ENCODE data around the gene OXCT2.
A peak's percentile ranks its signal among the peaks of the same experiment; 100 is the strongest.

Gene OXCT2

DNA sequence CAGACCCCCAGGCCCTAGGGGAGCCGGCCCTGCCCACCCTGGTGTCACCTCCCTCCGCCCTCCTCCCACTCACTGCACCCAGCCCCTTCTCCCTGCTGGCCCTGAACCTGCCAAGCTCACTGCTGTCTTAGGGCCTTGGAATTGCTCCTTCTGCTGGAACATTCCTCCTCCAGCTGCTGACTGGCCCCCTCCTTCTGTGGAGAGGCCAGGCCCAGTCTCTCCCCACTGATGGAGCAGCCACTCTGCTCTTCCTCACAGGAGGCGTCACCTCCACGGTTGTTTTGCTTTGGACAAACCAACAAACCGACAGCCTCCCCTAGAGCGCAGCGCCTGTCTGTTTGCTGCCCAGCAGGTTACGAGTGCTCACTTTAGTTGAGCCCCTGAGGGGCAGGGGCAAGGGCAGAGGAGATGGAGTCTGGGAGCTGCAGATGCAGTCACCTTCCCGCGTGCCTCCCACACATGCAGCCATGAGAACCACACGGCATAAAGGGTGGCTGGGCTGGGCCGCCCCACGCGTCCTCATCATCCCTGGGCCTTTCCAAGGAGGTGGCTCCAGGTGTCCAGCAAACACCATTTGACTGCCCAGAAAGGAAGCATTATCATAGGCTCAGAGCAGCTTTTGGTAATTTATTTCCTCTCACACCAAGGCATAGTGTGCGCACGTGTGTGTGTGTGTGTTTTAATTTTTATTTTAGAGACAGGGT is 9.4 kb downstream of the OXCT2 start:
- no peak for DNase-seq

DNA sequence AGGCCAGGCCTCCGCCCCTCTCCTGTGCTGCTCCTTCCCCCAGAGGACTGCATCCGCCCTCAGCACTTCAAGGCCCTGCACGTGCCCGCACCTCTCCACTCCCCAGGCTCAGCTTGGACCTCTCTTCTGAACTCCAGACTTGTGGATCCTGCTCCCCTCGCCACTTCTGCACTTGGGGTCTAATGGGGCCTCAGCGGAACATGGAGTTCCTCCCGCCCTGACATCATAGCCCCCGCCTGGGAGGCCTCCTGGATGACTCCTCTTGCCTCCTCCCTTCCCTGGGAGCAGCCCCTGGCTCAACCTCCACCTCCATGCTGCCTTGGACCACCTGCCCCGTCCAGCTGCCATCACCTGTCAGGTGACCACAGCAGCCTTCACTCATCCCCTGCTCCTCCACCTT is 10.1 kb downstream of the OXCT2 start:
- no peak for DNase-seq

DNA sequence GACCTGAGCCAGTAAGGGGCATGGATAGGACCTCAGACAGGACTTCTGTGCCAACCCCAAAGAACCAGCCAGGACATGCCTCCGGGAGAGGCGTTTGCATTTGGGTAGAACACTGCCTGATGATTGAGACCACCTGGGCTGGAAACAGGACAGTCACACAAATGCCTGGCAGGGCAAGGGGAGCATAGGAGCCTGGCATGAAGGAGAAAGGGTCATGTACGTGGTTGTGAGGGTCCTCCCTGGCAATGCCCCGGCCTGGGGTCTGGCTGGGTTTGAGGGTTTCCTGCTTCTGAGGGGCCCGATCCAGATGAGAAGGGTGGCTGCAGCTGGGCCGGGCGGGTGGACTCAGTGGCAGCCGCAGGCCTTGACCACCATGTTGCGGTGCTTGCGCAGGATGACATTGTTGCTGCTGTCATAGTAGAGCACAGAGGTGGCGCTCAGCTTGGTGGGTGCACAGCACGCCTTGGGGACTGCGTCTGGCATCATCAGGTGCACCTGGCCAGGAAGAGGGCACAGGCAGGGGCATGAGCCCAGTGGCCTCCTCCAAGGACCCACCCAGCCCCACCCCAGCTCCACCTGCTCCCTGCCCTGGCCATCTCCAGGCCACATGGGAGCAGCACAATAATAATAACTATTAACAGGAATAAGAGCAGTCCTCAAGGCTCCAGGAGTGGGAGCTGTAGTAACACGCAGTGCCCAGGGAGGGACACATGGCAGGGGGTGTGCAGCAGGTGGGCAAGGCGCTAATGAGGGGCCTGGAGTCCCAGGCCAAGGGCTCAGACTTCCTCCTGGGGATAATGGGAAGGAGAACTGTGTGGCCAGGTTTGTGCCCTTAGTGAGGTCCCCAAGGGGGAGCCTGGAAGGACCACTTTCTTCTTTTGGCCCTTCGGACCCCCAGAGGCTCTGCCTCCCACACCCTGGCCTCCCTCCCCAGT is 10.8 kb downstream of the OXCT2 start:
- no peak for DNase-seq

DNA sequence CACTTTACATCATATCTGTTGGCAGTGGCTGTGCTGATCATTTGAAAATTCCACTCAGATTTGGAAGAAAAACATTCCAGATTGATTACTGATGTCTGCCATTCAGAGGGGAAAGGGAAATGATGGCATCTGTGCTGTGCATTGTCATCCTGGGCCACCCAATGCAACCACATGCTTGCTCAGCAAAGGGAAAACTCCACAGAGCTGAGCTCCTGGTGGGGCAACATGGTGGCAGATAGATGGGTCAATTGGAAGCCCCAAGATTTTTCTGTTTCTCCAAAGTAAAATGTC is 11.8 kb downstream of the OXCT2 start:
- no peak for DNase-seq

DNA sequence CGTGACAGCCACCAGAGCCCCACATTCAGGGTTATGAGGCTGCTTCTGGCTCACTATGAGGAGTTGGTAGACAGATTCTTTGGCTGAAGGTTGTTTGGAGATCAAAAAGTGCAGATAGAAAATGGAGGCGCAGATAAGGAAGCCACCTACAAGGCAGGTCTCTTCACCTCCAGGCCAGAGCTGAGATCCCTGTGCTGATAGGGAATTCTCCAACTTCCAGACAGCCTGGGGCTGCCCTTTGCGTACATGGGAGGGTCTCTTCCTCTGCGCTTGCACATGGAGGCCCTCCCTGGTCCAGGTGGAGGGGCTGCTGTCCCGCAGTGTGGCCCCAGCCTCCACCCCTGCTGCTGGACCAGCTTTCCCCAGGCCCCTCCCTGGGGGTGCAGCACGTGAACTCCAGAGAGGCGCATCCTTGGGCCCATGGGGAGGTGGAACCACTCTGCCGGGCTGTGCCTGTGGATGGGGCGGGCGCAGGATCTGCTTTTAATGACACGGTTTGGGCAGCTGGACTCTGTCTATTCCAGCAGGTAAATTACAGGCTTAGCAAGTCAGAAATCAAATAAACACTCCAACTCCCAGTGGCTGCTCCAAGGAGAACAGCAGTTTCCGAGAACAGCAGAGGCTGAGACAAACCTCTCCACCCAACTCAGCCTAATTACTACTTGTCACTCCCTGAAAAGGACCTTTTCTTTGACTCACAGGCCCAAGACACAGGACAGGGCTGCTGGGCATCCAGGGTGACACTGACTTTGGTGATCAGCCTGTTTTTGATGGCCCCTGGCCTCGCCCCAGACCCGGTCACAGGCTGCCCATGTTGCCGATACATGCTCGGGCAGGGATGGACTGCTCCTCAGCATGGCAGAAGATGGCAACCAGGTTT is 12.4 kb downstream of the OXCT2 start:
- DNase-seq: no peak

DNA sequence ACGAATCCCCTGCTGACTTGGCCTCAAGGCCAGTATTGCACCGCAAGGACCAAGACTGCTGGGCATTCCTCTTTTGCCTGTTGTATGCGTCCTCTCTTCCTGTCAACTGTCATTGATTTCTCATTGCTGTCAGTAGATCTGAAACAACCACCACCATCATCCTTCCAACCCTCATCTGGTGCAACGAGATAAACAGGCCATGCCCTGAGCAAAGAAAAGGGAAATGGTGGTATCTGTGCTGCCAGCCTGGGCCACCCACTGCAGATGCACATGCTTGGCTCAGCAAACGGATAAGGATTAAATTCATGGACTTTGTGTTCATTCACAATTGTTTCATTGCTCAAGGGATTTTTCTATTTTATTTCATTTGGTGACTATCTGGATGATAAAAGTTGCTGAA is 13.6 kb downstream of the OXCT2 start:
- DNase-seq: no peak

DNA sequence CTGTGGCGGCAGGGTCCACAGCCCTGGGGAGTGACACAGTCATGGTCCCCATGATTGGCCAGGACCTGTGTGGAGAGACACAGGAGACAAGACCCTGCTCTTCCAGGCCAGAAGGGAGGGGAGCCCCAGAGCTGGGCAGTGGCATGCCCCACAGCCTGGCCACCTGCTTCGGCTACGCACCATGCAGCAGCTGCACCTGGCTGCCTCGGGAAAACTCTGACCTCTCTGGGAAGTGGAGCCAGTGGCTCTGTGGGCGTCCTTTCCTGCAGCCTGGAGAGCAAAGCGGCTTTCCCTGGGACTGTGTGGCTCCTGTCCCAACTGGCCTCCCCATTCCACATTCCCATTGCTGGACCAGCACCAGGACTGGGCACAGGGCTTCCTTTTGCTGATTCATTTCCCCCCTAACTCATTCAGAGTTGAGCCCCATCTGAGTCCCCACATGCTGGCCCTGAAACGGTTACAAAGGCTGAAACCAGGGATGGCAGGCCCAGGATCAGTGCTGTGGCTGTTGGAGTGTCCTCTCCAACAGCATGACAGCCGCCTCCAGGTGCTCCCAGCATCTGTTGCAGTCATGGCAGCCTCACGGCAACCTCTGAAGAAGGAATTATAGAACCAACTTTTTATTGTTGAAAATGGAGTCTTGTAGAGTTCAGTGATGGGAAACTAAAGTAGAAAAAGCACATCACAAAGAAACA is 15.0 kb downstream of the OXCT2 start:
- DNase-seq: peak; percentile 5

DNA sequence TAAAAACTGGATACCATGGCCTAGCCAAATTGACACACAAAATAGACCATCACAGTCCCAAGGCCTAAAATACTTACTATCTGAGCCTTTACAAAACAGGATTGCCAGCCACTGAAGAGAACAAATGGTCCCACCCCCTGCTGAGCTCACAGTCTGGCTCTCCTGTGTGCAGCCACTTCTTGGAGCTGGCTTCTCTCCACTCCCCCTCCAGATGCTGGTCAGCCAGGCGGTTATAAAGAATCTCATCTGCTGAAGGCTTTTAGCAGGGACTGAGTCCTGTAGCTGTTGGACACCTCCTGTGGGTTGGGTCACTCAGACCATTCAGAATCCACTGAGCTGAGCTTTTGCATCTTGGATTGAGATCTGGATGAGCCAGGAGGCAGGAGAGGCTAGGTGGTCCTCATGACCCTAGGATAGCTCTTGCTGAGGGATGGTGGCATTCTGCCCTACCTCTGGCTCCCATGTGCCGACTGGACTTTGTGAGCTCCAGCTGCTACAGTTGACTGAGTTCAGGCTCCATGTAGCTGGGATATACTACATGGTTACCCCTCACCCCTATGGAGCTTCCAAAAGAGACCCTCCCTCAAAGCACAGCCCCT is 16.1 kb downstream of the OXCT2 start:
- peak; percentile 37 for DNase-seq

DNA sequence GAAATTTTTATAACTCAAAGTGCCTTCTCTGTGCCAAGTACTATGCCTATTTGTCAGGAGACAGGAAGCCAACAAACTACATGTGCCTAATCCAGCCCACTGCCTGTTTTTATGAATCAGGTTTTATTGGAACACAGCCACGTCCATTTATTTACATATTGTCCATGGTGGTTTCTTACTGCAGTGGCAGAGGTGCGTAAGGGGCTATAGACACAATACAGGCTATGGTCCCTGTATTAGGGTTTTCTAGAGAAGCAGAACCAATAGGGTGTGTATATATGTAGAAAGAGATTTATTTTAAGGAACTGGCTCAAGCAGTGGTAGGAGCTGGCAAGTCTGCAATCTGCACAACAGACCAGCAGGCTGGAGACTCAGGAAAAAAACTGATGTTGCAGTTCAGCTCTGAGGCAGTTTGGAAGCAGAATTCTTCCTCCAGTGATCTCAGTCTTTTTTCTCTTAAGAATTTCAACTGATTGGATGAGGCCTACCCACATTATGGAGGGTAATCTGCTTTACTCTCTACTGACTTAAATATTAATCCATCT is 17.1 kb downstream of the OXCT2 start:
- DNase-seq: no peak

DNA sequence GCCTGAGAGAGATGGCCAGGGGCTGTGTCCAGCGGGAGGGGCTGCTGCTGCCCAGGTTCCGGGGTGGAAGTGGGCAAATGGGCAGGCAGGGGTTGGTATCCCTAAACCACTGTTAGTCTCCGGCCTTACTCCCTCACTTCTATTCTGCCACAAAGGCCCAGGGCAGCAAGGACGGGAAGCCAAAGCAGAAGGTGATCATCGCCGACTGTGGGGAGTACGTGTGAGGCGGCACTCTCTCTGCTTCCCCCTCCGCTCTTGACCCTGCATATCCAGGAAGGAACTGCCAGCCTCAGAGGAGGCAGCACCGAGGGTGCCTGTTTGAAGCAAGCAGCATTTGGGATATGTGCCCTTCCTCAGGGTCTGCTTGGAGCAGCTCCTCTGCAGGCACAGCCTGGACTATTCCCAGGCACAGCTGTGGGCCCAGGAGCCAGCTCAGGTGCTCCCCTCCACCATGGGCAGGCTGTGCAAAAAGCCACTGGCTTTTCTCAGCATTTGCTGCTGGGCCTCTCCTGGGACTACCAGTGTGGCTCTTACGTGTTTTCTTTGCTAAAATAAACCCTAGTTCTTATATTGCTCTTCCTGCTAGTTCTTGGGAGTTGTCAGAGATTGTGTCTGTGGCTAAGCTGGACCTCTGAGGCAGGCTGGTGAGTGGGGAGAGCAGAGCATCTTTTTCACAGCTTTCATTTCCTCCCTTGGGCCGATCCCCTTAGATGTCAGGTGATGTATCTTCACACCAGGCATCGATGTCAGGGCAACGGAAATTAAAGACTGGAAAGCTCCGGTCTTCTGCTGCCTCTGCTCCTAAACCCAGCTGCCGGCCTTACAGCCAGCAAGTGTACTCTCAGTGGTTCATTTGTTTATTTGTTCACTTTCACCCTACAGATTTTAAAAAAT is 17.8 kb downstream of the OXCT2 start:
- DNase-seq: no peak

DNA sequence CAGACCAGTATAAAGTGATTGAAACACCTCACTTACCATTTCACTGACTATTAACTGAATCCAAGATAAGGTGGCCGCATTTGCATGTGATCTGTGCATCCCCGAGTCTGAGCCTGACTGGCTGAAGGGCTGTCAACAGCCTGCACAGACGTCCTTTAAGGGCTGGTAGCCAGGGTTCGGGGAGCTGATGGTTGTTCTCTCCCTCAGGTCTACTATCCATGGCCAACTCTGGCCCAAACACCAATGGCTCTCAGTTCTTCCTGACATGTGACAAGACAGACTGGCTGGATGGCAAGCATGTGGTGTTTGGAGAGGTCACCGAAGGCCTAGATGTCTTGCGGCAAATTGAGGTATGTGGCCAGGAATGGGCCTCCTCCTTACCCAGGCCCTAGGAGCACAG is 18.4 kb downstream of the OXCT2 start:
- no peak for DNase-seq

DNA sequence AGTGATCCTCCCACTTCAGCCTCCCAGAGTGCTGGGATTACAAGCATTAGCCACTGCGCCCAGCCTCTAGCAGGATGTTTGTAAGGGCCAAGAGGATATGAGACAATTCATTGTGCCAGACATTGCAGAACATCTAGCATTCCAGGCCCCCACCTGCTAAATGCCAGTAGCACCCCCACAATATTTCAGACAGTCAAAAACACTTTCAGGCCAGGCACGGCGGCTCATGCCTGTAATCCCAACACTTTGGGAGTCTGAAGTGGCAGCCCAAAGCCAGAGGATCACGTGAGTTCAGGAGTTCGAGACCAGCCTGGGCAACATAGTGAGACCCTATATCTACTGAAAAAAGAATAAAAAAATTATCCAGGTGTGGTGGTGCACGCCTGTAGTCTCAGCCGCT is 19.6 kb downstream of the OXCT2 start:
- DNase-seq: no peak

DNA sequence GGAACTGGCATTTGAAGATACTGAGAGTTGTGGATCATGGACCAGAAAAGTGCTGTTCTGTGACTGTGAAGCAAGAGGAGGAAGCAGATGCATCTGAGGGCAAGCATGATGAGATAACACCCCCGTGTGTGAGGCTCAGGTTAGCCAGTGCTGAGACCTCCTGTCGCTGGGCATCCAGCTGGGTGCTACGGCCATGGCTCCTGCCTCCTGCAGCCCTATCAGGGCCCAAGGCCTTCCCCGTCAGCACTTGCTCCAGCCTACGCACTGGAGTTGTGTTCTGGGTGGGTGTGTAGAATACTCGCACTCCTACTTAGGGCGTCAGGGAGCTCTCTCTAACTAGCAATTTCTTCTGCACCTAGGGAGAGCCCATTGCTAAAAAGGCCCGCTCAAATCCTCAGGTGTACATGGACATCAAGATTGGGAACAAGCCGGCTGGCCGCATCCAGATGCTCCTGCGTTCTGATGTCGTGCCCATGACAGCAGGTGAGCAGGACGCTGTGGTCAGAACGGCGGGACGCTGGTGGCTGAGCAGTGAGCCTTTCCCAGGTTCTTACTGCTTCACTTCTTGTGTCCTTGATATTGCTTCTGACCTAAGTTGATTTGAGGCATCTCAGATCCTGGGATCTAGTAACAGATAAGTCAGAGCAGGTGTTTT is 26.0 kb downstream of the OXCT2 start:
- no peak for DNase-seq

DNA sequence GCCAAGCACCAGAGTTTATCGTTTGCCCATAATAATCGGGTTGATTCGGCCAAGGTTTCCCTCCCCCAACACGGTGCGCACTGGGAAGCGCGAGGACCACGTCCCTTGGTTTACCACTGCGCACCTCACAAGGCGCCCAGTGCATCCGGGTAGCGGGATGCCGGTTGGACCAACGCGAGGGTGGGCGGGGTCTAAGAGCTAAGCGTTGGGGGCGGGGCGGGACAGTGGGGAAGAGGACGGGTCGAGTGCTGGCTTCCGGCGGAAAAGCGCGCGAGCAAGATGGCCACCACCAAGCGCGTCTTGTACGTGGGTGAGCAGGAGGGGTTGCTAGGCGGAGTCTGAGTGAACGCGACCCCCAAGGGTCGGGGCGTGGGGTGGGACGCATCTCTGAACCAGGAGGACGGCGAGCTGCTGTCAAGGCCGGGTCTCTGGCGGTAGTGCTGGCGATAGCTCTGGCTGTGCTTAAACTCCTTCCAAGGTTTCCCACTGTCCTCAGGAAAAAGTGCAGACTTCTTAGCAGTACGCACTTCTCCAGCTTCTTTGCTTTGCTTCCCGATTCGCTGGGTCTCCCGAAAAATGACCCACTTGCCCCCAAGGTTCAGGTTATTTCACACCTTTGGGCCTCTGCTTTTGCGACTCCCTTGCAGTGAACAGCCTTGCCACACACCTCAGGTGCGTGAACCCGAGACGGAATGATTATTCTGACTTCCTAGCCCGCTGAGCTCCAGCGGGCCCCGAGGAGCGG is 32.4 kb downstream of the OXCT2 start, which contains the start of gene PPIE:
TSS of gene PPIE (plus strand) at position 261 of the 745 bp plus-strand sequence. CDS start at position 280, 19 bp downstream.
- peak; percentile 62 for DNase-seq

DNA sequence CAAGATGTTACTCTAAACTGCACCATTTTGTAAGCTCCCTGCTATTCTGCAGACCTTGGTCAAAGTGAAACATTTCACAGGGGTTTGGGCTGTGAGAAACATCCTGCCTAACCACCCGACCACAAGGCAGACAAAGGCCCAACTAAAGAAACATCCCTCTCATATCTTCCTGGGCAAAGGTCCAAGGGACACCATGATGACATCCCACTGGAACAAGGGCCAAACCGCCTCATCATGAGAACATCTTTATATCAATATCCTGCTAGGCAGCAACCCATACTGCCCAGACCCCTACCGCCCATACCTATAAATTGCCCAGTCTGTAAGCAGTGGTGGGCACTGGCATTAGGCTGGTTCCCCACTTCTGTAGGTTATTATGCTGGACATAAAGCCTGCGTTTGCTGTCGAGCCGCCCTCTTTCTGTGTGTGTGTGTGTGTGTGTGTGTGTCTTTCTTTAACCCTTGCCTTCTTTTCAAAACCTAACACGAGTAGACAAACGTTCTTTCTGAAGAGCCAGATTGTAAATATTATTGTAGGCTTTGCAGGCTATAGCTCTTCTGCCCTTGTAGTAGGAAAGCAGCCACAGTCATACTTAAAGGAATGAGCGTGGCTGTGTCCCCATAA is 33.5 kb downstream of the OXCT2 start:
- no peak for DNase-seq

DNA sequence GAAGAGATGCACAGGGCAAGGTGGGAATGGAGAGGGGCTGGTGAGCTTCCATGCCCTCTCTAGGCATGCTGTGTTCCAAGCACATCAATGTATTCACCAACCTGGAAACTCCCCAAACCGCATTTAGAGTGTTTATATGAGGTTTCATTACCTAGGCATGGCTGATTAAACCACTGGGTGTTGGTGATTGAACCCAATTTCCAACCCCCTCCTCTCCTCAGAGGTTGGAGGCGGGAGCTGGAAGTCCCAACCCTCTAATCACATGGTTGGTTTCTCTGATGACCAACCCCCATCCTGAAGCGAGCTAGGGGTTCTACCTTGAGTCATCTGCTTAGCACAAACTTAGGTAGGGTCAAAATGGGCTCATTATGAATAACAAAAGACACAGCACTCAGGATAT is 35.4 kb downstream of the OXCT2 start:
- DNase-seq: no peak

DNA sequence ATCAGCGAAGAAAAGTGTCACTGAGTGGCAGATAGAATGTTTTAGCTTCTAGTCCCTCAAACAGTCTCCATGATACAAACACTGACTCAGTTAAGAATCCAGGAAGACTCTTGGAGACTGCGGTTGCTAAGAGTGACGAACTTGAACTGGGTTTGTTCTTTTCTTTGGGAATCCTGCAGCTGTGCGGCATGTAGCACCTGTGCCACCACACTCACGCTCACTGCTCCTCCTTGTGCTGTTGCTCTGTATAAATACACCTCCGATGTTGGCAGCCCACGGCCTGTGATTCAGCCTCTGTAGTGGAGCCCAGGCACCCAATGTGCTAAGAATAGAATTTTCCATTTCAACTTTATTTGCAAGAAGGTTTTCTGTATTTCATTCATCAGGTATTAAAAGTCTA is 38.0 kb downstream of the OXCT2 start:
- no peak for DNase-seq

DNA sequence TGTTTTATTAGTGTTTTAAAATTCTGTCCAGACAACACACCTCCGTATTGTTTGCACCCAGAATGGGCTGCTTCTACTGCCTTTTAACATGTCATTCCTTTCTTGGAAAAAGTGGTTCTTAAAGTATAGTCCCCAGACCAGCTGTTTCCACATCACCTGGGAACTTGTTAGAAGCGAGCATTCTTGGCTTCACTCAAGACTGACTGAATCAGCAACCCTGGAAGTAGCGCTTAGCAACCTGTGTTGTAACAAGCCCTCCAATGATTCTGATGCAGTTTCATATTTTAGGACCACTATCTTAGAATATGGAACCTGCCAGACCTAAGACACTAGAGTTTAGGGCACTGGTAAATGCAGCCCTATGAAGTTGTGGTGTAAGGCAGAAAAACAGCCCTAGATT is 38.4 kb downstream of the OXCT2 start:
- no peak for DNase-seq

DNA sequence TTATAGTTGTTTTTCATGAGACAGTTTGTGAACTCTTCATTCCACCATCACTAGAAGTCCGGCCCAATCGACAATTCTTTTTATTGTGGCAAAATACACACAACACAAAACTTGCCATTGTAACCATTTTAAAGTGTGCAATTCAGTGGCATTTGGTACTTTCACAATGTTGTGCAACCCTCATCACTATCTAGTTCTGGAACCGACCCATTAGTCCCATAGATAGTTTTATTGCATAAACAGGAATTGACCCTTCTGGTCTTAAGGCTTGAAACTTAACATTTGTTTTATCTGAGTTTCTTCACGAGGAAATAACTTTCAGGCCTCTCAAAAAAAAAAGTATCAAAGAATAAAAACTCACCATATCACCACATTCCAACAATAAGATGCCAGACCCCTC is 41.3 kb downstream of the OXCT2 start:
- no peak for DNase-seq
